Loucy (cell line): ENCODE results near the gene CALN1.

ENCODE experiments used
- CTCF ChIP-seq: fragments of 200-600 bp; sonication (generic); conservative IDR thresholded peaks from 2 replicates; pipeline ENCODE4 v1.5.1; 2014; ENCODE audit warnings: mild to moderate bottlenecking, antibody characterized with exemption, low read length
- EZH2phosphoT487 ChIP-seq: fragments of 200-600 bp; IDR thresholded peaks from 2 replicates; pipeline ENCODE4 v1.6.1; 2018; ENCODE audit warnings: antibody characterized with exemption, mild to moderate bottlenecking, moderate library complexity, borderline replicate concordance

- no peak for TF ChIP-seq CTCF
- no peak for TF ChIP-seq EZH2phosphoT487
Measured at GRCh38 chr7:72152161-72153131, 259.7 kb downstream of the CALN1 start.
